NCI-H526 (cell line): Measurements from ENCODE around the gene IPO9.
"Not testable (repeated sequence)": the region's sequence is repeated elsewhere in the genome, so short reads cannot be mapped to it uniquely, and the experiment has no call there.

Experiments used
- DNase-seq, 2 experiments: peaks; one replicate each; lab custom pipeline; 2025; lab: John Stamatoyannopoulos, UW

The IPO9 gene

GRCh38 chr1:201809876-201810275, 19.1 kb upstream of the IPO9 start:
- no peak for DNase-seq

- no peak for DNase-seq
These were observed 18.3 kb upstream of the IPO9 start for GRCh38 chr1:201810466-201811216.

- DNase-seq: no peak
These were observed 15.7 kb upstream of the IPO9 start for GRCh38 chr1:201813226-201813625.

- no peak for DNase-seq
These were observed 12.6 kb upstream of the IPO9 start for GRCh38 chr1:201816309-201816854.

- DNase-seq: no peak
These were observed 9.8 kb upstream of the IPO9 start for GRCh38 chr1:201818971-201819750.

GRCh38 chr1:201820413-201820812, 8.5 kb upstream of the IPO9 start:
- DNase-seq: no peak

- no peak for DNase-seq
These were observed 3.7 kb upstream of the IPO9 start for GRCh38 chr1:201825245-201825644.

GRCh38 chr1:201826830-201827229, 2.1 kb upstream of the IPO9 start:
- DNase-seq: peak in 1 of 2 experiments; percentile 56

- no peak for DNase-seq
These were observed 1.4 kb upstream of the IPO9 start for GRCh38 chr1:201827321-201828216.

GRCh38 chr1:201828217-201828819, 639 bp upstream of the IPO9 start:
- peak in 1 of 2 experiments; percentile 15 for DNase-seq

GRCh38 chr1:201831371-201831770, 2.4 kb downstream of the IPO9 start:
- DNase-seq: no peak

GRCh38 chr1:201834621-201835020, 5.7 kb downstream of the IPO9 start:
- DNase-seq: no peak

- DNase-seq: no peak
These were observed 9.4 kb downstream of the IPO9 start for GRCh38 chr1:201838381-201838780.

GRCh38 chr1:201839089-201839488, 10.1 kb downstream of the IPO9 start:
- not testable (repeated sequence) for DNase-seq

GRCh38 chr1:201840055-201840454, 11.1 kb downstream of the IPO9 start:
- no peak for DNase-seq

- no peak for DNase-seq
These were observed 11.5 kb downstream of the IPO9 start for GRCh38 chr1:201840490-201840889.

GRCh38 chr1:201841265-201841912, 12.4 kb downstream of the IPO9 start:
- no peak for DNase-seq

GRCh38 chr1:201842472-201843027, 13.6 kb downstream of the IPO9 start:
- DNase-seq: no peak

- no peak for DNase-seq
These were observed 16.6 kb downstream of the IPO9 start for GRCh38 chr1:201845331-201846083.

GRCh38 chr1:201847150-201847549, 18.2 kb downstream of the IPO9 start:
- no peak for DNase-seq
